ENCODE measurements around the gene IMP4.
"Not testable (repeated sequence)": the region's sequence is repeated elsewhere in the genome, so short reads cannot be mapped to it uniquely, and the experiment has no call there.

Gene IMP4

GRCh38 chr2:130342533-130343275, at the start of gene IMP4:
Gene IMP4 (plus strand): TSS chr2:130342897. CDS start chr2:130342933, 36 bp downstream.
- peak; percentile 85 for DNase-seq (ENCODE audit: low spot score)

DNA sequence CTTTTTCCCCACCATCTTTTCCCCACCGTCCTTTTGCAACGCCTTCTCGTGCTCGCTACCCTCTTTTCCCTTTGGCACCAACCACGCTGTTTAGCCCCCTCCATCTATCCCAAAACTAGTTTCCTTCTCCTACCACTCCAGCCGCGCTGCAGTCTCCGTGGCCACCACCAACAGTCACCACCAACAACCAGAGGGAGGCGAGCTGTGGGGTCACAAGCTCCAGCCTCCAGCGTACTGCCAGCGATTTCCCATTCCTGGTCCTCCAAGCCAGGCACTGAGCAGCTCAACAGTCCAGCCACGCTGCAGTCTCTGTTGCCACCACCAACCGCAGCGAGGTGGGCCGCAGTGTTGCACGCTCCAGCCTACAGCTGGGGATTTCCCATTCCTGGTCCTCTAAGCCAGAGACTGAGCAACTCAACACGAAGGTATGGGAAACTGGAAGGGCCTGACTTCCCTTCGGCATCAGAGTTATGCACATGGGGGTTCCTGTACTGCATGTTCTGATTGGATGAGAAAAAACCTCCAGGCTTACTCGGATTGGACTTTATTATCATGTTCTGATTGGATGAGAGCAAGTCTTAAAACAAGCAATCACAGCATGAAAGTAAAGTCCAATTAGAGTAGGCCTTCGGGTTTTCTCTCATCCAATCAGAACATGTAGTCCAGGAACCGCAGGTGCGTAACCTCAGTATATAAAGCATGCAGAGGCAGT, 42.3 kb upstream of the IMP4 start:
- DNase-seq (ENCODE audit: low spot score): no peak

GRCh38 chr2:130300970-130301348, 41.7 kb upstream of the IMP4 start:
- DNase-seq (ENCODE audit: low spot score): no peak

DNA sequence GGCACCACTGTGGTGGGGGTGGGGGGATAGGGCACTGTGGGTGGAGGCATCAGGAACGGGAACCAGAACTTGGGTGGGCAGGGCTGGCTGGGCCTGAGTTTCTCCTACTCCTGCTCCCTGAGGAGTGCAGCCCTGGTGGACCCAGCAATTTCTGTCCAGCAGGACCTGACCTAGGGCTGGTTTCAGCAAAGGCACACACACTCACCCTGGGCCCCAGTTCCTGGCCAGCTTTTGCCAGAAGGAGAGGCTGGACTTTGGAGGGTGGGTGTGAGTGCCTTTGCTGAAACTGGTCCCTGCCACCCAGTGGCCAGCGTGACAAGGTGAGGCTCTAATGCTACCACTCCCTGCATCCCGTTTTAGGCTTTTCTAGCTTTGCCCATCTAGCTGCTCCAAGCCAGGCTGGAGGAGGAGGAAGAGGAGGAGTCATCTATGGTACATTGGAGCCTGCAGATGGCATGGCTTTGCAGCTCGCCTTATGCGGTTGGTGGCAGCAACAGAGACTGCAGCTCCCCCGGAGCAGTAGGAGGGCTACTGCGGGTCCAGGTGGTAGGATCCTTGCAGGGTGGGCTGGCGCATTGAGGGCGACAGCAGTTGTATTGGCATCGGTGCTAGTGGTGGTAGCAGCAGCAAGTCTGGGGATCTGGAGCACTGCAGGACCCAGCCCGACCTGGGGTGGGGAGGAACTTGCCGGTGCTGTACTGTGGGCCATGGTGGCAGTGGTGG, 40.4 kb upstream of the IMP4 start:
- no peak for DNase-seq (ENCODE audit: low spot score)

- no peak for DNase-seq (ENCODE audit: low spot score)
Observed at GRCh38 chr2:130303169-130303568, 39.5 kb upstream of the IMP4 start.

DNA sequence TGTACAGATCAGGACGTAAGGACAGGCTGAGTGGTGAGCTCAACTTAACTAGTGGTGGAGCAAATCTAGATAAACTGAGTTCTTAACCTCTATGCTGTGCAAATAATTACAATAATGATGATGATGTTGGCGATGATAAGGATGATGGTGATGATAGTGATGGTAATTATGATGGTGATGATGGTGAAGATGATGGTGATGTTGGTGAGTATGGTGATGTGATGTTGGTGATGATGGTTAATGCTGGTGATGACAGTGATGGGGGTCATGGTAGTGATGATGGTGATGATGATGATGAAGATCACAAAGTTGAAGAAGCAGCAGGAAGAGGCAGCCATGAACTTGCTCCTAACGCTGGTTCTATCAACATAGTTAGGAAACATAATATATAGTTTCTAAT, 38.0 kb upstream of the IMP4 start:
- DNase-seq (ENCODE audit: low spot score): no peak

- no peak for DNase-seq (ENCODE audit: low spot score)
Observed at GRCh38 chr2:130307850-130308249, 34.8 kb upstream of the IMP4 start.

- DNase-seq (ENCODE audit: low spot score): no peak
Observed at GRCh38 chr2:130310881-130311280, 31.8 kb upstream of the IMP4 start.

GRCh38 chr2:130313812-130314334, 28.8 kb upstream of the IMP4 start:
- no peak for DNase-seq (ENCODE audit: low spot score)

DNA sequence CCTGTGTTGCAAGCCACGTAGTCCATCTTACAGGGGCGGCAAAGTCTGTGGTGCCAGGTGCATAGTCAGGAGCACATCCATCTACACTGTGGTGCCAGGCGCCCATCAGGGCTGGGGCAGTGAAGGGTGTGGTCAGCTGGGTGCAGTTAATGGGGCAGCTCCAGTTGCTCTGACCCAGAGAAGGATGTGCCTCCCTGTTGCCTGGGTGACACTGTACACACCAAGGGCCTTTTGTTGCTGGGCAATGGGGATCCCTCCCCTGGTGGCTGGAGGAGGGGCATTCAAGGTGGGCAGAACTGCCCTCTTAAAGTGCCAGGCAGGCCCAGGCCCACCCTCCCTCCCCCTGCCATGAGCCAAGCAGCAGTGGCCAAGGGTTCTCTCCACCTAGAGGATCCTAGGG, 28.3 kb upstream of the IMP4 start:
- DNase-seq (ENCODE audit: low spot score): no peak

DNA sequence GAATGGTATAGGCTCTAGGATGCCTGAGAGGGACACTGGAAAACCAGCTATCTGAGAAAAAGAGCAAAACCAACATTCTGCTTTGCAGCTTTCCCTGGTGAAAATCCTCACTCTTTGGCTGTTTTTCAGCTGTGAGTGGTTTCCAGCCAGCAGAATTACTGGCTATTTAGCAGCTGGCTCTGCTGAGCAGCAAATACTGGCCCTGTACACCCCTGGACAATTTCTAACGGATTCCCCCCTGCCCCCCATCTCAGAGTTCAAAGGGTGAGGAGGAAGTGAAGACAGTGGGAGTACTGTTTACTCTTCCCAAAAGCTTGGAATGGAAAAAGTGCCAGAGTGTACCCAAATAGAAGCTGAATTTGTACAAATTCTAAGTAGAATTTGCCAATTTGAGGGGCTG, 26.1 kb upstream of the IMP4 start:
- DNase-seq (ENCODE audit: low spot score): no peak

GRCh38 chr2:130318906-130319305, 23.8 kb upstream of the IMP4 start:
- DNase-seq (ENCODE audit: low spot score): no peak

DNA sequence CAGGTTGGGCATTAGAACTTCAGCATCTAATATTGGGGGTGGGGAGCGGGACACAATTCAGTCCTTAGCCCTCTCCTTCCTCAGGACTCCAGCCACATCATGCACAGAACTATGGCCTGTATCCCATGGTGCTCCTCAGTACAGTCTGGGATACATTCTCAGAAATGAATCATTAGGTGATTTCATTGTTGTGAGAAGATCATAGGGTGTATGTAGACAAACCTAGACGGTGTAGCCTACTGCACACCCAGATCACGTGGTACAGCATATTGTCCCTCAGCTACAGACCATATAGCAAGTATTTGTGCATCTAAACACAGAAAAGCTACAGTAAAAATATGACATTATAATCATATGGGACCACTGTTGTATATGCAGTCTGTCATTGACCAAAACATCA, 23.2 kb upstream of the IMP4 start:
- no peak for DNase-seq (ENCODE audit: low spot score)

DNA sequence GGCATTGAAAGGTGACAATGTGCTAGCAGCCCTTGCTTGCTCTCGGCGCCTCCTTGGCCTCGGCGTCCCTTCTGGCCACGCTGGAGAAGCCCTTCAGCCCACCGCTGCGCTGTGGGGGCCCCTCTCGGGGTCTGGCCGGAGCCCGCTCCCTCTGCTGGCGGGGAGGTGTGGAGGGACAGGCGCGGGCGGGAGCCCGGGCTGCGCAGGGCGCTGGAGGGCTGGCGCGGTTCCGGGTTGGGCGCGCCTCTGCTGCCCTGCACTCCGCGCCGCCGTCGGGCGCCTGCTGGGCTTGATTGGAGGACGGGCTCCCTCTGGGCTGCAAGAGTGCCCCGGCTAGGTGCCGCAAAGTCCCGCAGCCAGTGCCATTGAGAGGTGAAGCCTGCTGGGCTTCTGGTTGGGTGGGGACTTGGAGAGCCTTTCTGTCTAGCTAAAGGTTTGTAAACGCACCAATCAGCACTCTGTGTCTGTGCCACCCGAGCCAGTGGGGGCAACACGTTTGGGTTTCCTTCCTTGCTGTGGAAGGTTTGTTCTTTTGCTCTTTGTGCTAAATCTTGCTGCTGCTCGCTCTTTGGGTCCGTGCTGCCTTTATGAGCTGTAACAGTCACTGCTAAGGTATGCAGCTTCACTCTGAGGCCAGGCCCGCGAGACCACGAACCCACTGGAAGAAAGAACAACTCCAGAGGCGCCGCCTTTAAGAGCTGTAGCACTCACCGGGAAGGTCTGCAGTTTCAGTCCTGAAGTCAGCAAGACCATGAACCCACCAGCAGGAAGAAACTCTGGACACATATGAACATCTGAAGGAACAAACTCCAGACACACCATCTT, 14.8 kb upstream of the IMP4 start:
- no peak for DNase-seq (ENCODE audit: low spot score)

- DNase-seq (ENCODE audit: low spot score): no peak
Observed at GRCh38 chr2:130328710-130329109, 14.0 kb upstream of the IMP4 start.

DNA sequence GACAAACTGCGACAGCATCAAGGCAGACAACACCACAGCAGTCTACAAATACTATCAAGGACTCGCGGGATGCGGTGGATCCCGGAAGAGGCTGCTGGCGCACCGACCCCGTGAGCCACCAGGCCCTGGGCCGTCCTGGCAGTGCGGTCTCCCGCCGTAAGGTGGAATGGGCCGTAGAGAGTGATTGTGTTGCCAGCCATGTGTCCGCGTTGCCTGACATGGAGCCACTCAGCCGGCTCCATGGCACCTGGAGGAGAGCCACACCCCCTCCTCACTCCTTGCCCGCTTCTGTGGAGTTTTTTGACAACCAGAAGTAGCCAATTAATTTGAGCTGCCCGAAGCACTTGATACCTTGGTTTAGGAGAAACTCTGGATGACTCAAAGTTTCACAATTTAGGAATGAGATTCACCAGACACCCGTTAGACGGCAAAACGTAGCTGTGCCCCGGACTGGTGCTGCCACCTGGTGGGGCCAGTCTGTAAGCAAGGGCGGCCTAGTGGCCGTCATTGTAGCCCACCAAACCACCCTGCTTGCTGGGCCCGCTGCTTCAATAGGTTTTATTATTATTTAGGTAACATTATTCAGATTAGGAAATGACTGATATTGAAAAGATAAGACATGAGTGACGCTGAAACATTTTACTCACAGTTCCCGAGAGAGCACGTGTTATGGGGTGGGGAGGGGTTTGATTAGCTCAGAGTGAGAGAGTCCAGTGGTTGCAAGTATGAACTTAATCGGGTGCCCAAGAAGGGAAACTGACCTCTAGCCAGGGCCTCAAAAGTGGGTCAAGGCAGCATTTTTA, 10.2 kb upstream of the IMP4 start:
- peak; percentile 82 for DNase-seq (ENCODE audit: low spot score)

DNA sequence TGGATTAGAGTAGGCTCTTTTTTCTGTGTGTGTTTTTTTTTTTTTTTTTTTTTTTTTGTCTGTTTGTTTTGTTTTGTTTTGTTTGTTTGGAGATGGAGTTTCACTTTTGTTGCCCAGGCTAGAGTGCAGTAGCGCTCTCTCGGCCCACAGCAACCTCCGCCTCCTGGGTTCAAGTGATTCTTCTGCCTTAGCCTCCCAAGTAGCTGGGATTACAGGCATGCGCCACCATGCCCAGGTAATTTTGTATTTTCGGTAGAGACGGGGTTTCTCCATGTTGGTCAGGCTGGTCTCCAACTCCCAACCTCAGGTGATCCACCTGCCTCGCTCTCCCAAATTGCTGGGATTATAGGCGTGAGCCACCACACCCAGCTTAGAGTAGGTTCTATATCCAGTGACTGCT, 9.4 kb upstream of the IMP4 start:
- not testable (repeated sequence) for DNase-seq (ENCODE audit: low spot score)

- DNase-seq (ENCODE audit: low spot score): no peak
Observed at GRCh38 chr2:130334026-130334425, 8.7 kb upstream of the IMP4 start.

DNA sequence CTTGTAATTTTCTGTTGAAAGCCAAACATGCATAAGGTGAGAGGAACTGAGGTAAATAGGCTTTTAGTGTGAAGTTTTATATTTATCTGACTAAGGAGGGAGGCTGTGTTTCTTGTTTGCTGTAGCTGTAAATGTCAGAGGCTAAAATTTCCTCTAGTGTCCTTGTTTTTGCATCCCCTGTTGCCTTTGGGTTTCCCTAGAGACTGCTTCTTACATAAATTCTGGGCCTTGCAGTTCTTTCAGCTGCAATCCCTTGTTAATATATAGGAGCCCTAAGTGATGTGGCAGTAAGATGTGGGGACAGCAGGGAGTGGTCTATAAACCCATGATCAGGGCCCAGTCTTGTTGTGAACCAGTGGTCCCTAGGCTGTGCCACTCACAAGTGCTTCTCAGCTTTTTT, 7.5 kb upstream of the IMP4 start:
- no peak for DNase-seq (ENCODE audit: low spot score)

DNA sequence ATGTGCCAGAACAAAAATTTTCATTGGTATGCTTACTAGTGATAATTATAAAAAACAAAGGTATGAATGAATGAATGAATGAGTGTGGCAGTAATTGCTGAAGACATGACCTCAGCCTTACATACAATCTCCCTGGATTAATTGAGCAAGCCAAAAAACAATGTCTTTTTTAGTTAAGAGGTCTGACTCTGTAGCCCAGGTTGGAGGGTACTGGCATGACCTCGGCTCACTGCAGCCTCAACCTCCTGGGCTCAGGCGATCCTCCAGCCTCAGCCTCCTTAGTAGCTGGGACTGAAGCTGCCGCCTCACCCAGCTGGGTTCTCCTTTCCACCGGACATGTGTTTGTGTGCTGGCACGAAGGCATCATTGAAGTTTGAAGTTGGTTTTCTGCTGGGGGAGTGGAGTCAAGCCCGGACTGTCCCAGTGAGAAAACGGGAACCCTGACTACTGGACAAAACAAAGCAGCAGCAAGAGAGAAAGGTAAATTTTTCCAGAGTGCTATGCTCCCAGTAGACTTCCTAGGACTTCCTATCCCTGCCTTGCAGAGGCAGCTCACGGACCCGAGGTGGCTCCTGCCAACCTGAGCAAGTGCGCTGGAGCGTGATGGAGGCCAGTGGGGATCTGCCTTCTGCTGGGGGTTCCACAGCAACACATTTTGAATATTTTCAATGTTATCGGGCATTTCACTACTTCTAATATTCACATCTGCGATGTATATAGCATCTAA, 6.4 kb upstream of the IMP4 start:
- no peak for DNase-seq (ENCODE audit: low spot score)

Data from D341Med (cell line).